ENCODE results near the gene DCC. TPM values are rescaled to one million over a fixed set of nuclear protein-coding genes. Genes with fewer than 3 reads are reported as not detected.

DCC gene
- total and polyA plus RNA-seq, 2 experiments from 2014 or later = 0.27 to 0.38 TPM

DNA sequence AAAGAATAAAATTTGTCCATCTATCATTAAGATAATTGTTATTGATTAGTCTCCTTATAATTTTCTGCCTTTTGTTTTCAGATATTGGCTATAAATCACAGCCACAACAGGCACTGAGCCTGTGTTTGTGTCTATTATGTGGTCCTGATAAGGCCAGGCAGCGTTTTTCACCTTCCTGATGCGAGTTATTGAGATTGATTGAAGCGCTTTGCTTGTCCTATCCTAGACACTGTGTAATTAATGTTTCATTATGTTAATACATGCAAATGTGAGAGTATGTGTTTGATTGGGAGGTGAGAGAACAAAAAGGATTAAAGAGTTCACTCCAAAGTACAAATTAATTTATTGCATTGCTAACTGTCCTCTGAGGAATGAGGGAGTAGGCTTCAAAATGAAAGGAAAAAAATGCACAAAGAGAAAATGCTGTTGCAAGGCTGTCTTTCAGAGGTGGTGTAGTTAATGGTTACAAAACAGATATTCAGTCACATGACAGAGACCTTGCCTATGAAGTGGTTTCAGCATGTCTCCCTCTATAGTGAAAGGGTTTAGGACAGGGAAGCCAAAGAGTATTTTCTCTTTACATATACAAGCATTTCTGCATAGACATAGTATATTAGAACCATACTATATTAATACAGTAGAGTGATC lies 391.1 kb downstream of the DCC start:
- no peak for TF ChIP-seq CTCF (IDR thresholded peaks at IDR 0.05; ENCODE audit: low read depth, low read length)

GRCh38 chr18:52738946-52739345 lies 398.9 kb downstream of the DCC start:
- H3K36me3 ChIP-seq = no peaks in the 10 kb centered on the region
- H3K4me3 ChIP-seq = no peak overlapping the region
- H3K27ac ChIP-seq = no peak overlapping the region
- H3K9me3 ChIP-seq (ENCODE audit: low read depth) = no peaks in the 10 kb centered on the region
- no peak for DNase-seq (ENCODE audit: low read depth in 1 of 2, low spot score in 1 of 2)
- no peaks in the 10 kb centered on the region for H3K27me3 ChIP-seq
- H3K4me1 ChIP-seq (ENCODE audit: low read depth) = no peaks in the 10 kb centered on the region
- TF ChIP-seq CTCF (IDR thresholded peaks at IDR 0.05; ENCODE audit: low read depth, low read length) = no peak

More for the DNA sequence above, 391.1 kb downstream of the DCC start:
- DNase-seq (ENCODE audit: low read depth in 1 of 2, low spot score in 1 of 2) = no peak
- Histone ChIP-seq H3K27me3 (no peaks in the 10 kb centered on the region), H3K27ac (no peak overlapping the region), H3K4me1 (ENCODE audit: low read depth) (no peaks in the 10 kb centered on the region), H3K4me3 (no peak overlapping the region), H3K9me3 (ENCODE audit: low read depth) (no peaks in the 10 kb centered on the region), H3K36me3 (no peaks in the 10 kb centered on the region)

GRCh38 chr18:52746986-52747385 lies 407.0 kb downstream of the DCC start:
- no peak overlapping the region for H3K27ac ChIP-seq
- no peaks in the 10 kb centered on the region for H3K9me3 ChIP-seq (ENCODE audit: low read depth)
- no peaks in the 10 kb centered on the region for H3K36me3 ChIP-seq
- no peak for DNase-seq (ENCODE audit: low read depth in 1 of 2, low spot score in 1 of 2)
- no peaks in the 10 kb centered on the region for H3K4me1 ChIP-seq (ENCODE audit: low read depth)
- no peaks in the 10 kb centered on the region for H3K27me3 ChIP-seq
- no peak overlapping the region for H3K4me3 ChIP-seq
- TF ChIP-seq CTCF (IDR thresholded peaks at IDR 0.05; ENCODE audit: low read depth, low read length) = no peak

DNA sequence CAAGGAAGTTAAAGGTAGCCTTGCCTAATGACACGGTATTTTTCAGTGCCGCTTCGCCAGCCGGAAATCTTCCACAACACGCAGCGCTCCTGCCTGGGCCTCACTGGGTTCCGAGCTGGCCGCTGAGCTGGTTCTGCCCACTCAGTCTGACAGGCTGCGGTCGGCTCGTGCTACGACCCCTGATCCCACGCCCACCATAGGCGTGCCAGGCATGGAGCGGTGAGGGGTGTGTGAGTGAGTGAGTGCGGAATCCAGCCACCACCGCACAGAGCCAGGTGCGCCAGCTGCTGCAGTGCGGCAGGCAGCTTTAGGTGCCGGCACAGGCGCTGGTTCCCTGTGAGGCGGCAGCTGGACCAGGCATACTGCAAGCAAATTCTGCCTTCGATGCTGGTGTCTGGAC lies 407.9 kb downstream of the DCC start:
- no peaks in the 10 kb centered on the region for H3K9me3 ChIP-seq (ENCODE audit: low read depth)
- no peaks in the 10 kb centered on the region for H3K4me1 ChIP-seq (ENCODE audit: low read depth)
- no peaks in the 10 kb centered on the region for H3K27me3 ChIP-seq
- no peak for DNase-seq (ENCODE audit: low read depth in 1 of 2, low spot score in 1 of 2)
- H3K36me3 ChIP-seq = no peaks in the 10 kb centered on the region
- no peak overlapping the region for H3K4me3 ChIP-seq
- no peak for TF ChIP-seq CTCF (IDR thresholded peaks at IDR 0.05; ENCODE audit: low read depth, low read length)
- H3K27ac ChIP-seq = no peak overlapping the region

DNA sequence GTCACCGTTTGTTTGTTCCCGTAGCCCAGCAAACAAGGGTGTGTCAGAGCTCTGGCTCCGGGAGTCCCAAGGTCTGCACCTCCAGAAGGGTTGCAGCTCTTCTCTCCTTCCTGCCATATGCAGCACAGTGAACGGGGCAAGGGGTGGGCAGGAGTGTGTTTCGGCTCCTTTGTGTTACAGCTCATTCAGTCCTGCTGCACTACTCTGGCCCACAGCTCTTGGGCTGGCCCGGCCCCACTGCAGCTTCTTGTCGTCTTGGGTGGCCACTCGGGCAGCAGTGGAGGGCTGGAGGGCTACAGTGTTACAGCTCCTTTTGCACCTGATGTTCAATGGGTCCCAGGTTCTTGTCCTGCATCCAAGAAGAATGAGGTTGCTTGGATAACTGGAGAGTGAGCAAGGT lies 408.3 kb downstream of the DCC start:
- Histone ChIP-seq H3K27me3 (no peaks in the 10 kb centered on the region), H3K9me3 (ENCODE audit: low read depth) (no peaks in the 10 kb centered on the region), H3K36me3 (no peaks in the 10 kb centered on the region), H3K4me1 (ENCODE audit: low read depth) (no peaks in the 10 kb centered on the region), H3K4me3 (no peak overlapping the region), H3K27ac (no peak overlapping the region)
- DNase-seq (ENCODE audit: low read depth in 1 of 2, low spot score in 1 of 2) = no peak
- no peak for TF ChIP-seq CTCF (IDR thresholded peaks at IDR 0.05; ENCODE audit: low read depth, low read length)
